Chondrocyte (in vitro differentiated cells): ENCODE results near the gene CBX2. TPM values are rescaled to one million over a fixed set of nuclear protein-coding genes. Genes with fewer than 3 reads are reported as not detected.
A peak's percentile ranks its signal among the peaks of the same experiment; 100 is the strongest.

Experiments
- DNase-seq: peaks from one replicate; pipeline ENCODE4 v3.0.0; 2021; ENCODE audit warnings: mixed read lengths, low spot score
- H3K27ac Mint-ChIP-seq: one replicate; pipeline ENCODE4 v1.8.0; 2021; ENCODE audit warnings: mild to moderate bottlenecking, moderate library complexity, mixed read lengths; ENCODE audit not compliant: unreplicated experiment
- H3K27me3 Mint-ChIP-seq: 2 replicates; pipeline ENCODE4 v1.8.0; 2021; ENCODE audit warnings: low read depth, mixed read lengths
- H3K36me3 Mint-ChIP-seq: 2 replicates; pipeline ENCODE4 v1.8.0; 2021; ENCODE audit warnings: low read depth, mixed read lengths
- H3K4me1 Mint-ChIP-seq: 2 replicates; pipeline ENCODE4 v1.8.0; 2021; ENCODE audit warnings: low read depth, mild to moderate bottlenecking, mixed read lengths
- H3K4me3 Mint-ChIP-seq: one replicate; pipeline ENCODE4 v1.8.0; 2021; ENCODE audit warnings: mild to moderate bottlenecking, moderate library complexity, mixed read lengths; ENCODE audit not compliant: unreplicated experiment
- H3K9me3 Mint-ChIP-seq: 2 replicates; pipeline ENCODE4 v1.8.0; 2021; ENCODE audit warnings: low read depth, mixed read lengths
- CTCF ChIP-seq: fragments of 200-600 bp; sonication (generic); IDR thresholded peaks from 2 replicates; pipeline ENCODE4 v1.5.0; 2021; ENCODE audit warnings: antibody characterized with exemption, mild to moderate bottlenecking, moderate library complexity
- total RNA-seq: library from RNA; stranded (reverse); gene quantifications from 3 replicates; pipeline ENCODE4 v1.2.1, GENCODE V29; 2021

The CBX2 gene
- total RNA-seq, 1 donor from 2014 or later = 4.9 TPM

DNA sequence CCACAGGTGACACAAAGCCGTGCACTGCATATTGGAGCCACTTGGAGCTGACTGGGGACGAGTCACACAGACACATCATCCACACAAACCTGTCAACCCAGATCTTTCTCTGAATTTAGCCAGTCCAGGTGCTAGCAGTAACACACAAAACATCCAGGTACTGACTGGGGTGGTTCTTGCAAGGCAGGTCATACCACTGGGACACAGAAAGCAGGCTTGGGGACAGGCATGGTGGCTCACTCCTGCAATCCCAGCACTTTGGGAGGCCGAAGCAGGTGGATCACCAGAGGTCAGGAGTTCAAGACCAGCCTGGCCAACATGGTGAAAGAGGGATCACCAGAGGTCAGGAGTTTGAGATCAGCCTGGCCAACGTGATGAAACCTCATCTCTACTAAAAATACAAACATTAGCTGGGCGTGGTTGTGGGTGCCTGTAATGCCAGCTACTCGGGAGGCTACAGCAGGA, 32.3 kb upstream of the CBX2 start:
- DNase-seq = no peak
- Mint-ChIP-seq H3K27ac (no peak overlapping the region), H3K4me1 (peaks cover 18% of the 10 kb centered on the region), H3K36me3 (no peaks in the 10 kb centered on the region), H3K27me3 (peaks cover 22% of the 10 kb centered on the region), H3K4me3 (no peak overlapping the region), H3K9me3 (no peaks in the 10 kb centered on the region)
- TF ChIP-seq CTCF = no peak

DNA sequence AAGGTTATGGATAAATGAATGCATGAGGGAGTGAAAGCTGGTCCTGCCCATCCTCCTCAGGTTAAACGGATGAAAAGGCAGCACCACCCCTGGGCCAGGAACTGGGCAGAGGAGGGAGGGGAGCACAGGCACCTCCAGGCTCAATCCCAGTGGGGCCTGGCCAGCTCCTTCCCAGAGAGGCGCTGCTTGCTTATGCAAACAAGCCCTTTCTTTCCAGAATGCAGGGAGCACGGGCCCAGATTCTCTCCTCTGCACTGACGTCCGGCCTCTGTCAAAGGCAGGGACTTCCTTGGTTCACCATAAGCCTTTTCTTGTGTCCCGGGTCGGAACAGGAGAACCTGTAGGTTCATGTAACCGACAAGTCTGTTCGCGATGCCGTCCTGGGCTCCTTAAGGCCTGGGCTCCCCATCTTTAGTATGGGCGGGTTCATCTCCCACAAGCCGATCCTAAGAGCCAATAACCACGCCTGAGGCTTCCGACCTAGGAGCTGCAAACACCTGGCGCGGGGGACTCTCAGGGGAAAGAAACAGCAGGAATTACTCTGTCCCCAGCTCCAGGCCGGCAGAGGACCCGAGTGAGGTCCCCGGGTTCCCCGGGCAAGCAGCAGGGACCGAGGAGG, 30.9 kb upstream of the CBX2 start:
- Mint-ChIP-seq H3K36me3 (no peaks in the 10 kb centered on the region), H3K4me1 (peaks cover 18% of the 10 kb centered on the region), H3K9me3 (no peaks in the 10 kb centered on the region), H3K27ac (no peak overlapping the region), H3K4me3 (no peak overlapping the region), H3K27me3 (peaks cover 27% of the 10 kb centered on the region)
- TF ChIP-seq CTCF = no peak
- DNase-seq = no peak

DNA sequence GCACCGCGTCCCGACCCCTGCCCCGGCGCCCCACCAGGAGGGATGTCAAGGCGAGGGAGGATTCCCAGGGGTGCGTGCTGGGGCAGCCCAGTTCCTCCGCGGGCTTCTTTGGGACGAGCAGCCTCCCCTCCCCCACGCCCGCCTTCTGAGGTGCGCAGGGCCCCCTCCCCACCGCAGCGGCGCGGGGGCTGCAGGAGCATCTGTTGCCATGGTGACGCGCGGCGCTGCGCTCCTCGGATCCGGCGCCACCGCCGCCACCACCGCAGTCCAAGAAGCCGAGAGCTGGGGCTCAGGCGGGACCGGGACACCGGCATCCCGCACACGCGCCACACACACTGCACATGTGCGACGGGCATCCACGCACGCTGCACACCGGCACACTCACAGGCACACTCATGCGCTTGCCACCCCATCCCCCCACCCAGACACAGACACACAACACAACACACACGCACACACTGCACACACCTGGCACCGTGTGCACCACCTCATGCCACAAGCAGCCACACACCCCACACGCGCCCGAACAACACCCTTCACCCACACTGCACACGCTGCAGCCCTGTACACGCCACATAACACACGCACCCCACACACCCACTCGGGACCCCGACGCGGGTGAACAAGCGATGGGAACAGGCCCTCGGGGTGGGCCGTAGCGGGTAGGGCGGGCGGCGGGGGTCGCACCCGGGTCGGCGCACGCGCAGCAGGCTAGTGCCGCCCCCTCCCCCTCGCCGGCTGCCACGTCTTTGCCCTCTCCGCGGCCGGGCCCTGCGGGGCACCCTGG, 30.2 kb upstream of the CBX2 start:
- DNase-seq = no peak
- H3K4me1 Mint-ChIP-seq = peaks cover 18% of the 10 kb centered on the region
- H3K27ac Mint-ChIP-seq = peak overlapping the region; percentile 17
- H3K4me3 Mint-ChIP-seq = peak overlapping the region; percentile 38
- TF ChIP-seq CTCF = no peak
- peaks cover 25% of the 10 kb centered on the region for H3K27me3 Mint-ChIP-seq
- H3K9me3 Mint-ChIP-seq = no peaks in the 10 kb centered on the region
- no peaks in the 10 kb centered on the region for H3K36me3 Mint-ChIP-seq

DNA sequence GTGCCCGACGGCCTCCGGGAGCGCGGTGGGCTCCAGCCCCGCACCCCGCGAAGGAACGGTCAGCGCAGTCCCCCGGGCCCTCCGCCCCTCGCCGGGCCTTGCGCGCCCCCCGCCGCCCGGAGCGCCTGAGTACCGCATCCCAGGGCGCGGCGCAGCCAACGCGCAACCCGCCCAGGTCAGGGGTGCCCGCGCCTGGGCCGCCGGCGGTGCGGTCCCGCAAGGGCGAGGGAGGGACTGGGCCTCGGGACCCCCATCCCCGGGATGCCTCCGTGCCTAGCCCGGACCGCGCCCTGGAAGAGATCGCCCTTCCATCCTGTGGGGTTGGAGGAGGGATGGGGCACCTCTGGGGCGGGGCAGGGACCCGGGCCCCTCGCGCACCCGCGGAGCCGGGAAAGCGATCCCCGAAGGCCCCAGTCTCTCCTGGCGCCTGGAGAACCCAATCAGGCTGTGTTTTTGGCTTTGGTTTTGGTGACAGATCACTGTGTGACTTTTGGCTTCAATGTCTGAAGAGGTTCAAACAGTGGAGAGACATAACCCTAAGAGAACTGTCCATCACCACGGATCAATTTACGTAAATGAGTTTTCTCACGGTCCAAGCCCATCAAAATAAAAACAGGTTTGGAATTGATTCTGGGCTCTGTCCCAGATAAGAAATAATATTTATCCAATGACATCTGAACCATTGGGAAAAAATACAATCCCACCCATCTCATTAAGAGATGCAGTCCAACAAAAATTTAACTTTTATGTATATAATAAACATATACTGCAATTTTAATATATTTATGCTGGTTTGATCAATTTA, 29.5 kb upstream of the CBX2 start:
- no peak overlapping the region for H3K27ac Mint-ChIP-seq
- no peaks in the 10 kb centered on the region for H3K9me3 Mint-ChIP-seq
- DNase-seq = no peak
- H3K36me3 Mint-ChIP-seq = no peaks in the 10 kb centered on the region
- H3K27me3 Mint-ChIP-seq = peaks cover 24% of the 10 kb centered on the region
- no peak overlapping the region for H3K4me3 Mint-ChIP-seq
- TF ChIP-seq CTCF = no peak
- H3K4me1 Mint-ChIP-seq = peaks cover 18% of the 10 kb centered on the region
